Nephron (organoid): Measurements from ENCODE around the gene CELF1.

Experiments used
- H3K27ac Mint-ChIP-seq, 3 experiments: 2 replicates each; pipeline ENCODE4 v1.8.0; 2020; ENCODE audit warnings: mixed read lengths in 3 of 3, mild to moderate bottlenecking in 2 of 3, moderate library complexity in 1 of 3
- H3K27me3 Mint-ChIP-seq: 2 replicates; pipeline ENCODE4 v1.8.0; 2021; ENCODE audit warnings: low read depth, mild to moderate bottlenecking, moderate library complexity, mixed read lengths
- H3K36me3 Mint-ChIP-seq: 2 replicates; pipeline ENCODE4 v1.8.0; 2020; ENCODE audit warnings: low read depth, mixed read lengths
- H3K4me1 Mint-ChIP-seq: 2 replicates; pipeline ENCODE4 v1.8.0; 2020; ENCODE audit warnings: mixed read lengths
- H3K4me3 Mint-ChIP-seq, 3 experiments: 2 replicates each; pipeline ENCODE4 v1.8.0; 2020; ENCODE audit warnings: mild to moderate bottlenecking in 3 of 3, mixed read lengths in 3 of 3, moderate library complexity in 2 of 3
- H3K9me3 Mint-ChIP-seq: 2 replicates; pipeline ENCODE4 v1.8.0; 2020; ENCODE audit warnings: mixed read lengths
- CTCF ChIP-seq, 3 experiments: fragments of 200-600 bp; sonication (generic); IDR thresholded peaks; one replicate each; pipeline ENCODE4 v1.5.0; 2021; ENCODE audit warnings: antibody characterized with exemption in 3 of 3; ENCODE audit not compliant: unreplicated experiment in 3 of 3

Gene CELF1

DNA sequence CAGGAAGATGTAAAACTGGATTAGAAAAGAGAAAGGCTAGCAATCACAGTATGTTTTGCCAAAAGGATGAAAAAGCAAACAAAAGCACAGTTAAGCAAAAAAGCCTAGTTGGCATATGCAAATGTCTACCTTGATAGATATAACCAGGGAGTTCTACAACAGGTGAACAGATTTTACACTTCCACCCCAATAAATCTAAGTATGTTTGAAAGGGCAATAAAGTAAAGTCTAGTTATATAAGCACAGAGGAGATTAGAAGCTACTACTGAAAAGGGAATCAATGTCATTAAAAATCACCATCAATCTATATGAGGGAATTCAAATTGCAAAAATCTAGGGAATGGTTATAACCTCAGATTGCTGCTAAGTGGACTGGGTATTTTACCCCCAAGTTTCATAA is 49.7 kb downstream of the CELF1 start:
- no peak overlapping the region for H3K4me3 Mint-ChIP-seq
- no peak for TF ChIP-seq CTCF (IDR thresholded peaks at IDR 0.05; ENCODE audit: unreplicated experiment in 3 of 3)
- H3K4me1 Mint-ChIP-seq: peaks cover 76% of the 10 kb centered on the region
- H3K36me3 Mint-ChIP-seq: peaks cover 11% of the 10 kb centered on the region
- H3K9me3 Mint-ChIP-seq: no peaks in the 10 kb centered on the region
- H3K27ac Mint-ChIP-seq: peak overlapping the region; percentile 36 to 64 (median 49)
- H3K27me3 Mint-ChIP-seq: no peaks in the 10 kb centered on the region

GRCh38 chr11:47502767-47503166 is 50.2 kb downstream of the CELF1 start:
- Mint-ChIP-seq H3K27ac (peak overlapping the region; percentile 36 to 64 (median 49)), H3K9me3 (no peaks in the 10 kb centered on the region), H3K27me3 (no peaks in the 10 kb centered on the region), H3K36me3 (peaks cover 11% of the 10 kb centered on the region), H3K4me3 (no peak overlapping the region), H3K4me1 (peaks cover 76% of the 10 kb centered on the region)
- TF ChIP-seq CTCF (IDR thresholded peaks at IDR 0.05; ENCODE audit: unreplicated experiment in 3 of 3): no peak

GRCh38 chr11:47501101-47501500 is 51.8 kb downstream of the CELF1 start:
- H3K4me1 Mint-ChIP-seq: peaks cover 63% of the 10 kb centered on the region
- H3K4me3 Mint-ChIP-seq: peak overlapping the region in 2 of 3 experiments; percentile 26 to 74
- peak overlapping the region; percentile 80 to 87 (median 84) for H3K27ac Mint-ChIP-seq
- no peaks in the 10 kb centered on the region for H3K9me3 Mint-ChIP-seq
- H3K27me3 Mint-ChIP-seq: no peaks in the 10 kb centered on the region
- no peak for TF ChIP-seq CTCF (IDR thresholded peaks at IDR 0.05; ENCODE audit: unreplicated experiment in 3 of 3)
- H3K36me3 Mint-ChIP-seq: peaks cover 7% of the 10 kb centered on the region

GRCh38 chr11:47500121-47500520 is 52.8 kb downstream of the CELF1 start:
- Mint-ChIP-seq H3K27ac (peak overlapping the region; percentile 80 to 87 (median 86)), H3K36me3 (peaks cover 6% of the 10 kb centered on the region), H3K4me3 (peak overlapping the region in 1 of 3 experiments; percentile 74), H3K27me3 (no peaks in the 10 kb centered on the region), H3K9me3 (no peaks in the 10 kb centered on the region), H3K4me1 (peaks cover 61% of the 10 kb centered on the region)
- TF ChIP-seq CTCF (IDR thresholded peaks at IDR 0.05; ENCODE audit: unreplicated experiment in 3 of 3): no peak

- peak overlapping the region in 2 of 3 experiments; percentile 81 for H3K4me3 Mint-ChIP-seq
- TF ChIP-seq CTCF (IDR thresholded peaks at IDR 0.05; ENCODE audit: unreplicated experiment in 3 of 3): no peak
- peaks cover 57% of the 10 kb centered on the region for H3K4me1 Mint-ChIP-seq
- H3K9me3 Mint-ChIP-seq: no peaks in the 10 kb centered on the region
- no peaks in the 10 kb centered on the region for H3K27me3 Mint-ChIP-seq
- H3K36me3 Mint-ChIP-seq: peaks cover 3% of the 10 kb centered on the region
- H3K27ac Mint-ChIP-seq: peak overlapping the region; percentile 80 to 87 (median 86)
Observed at GRCh38 chr11:47499614-47500013, 53.3 kb downstream of the CELF1 start.

DNA sequence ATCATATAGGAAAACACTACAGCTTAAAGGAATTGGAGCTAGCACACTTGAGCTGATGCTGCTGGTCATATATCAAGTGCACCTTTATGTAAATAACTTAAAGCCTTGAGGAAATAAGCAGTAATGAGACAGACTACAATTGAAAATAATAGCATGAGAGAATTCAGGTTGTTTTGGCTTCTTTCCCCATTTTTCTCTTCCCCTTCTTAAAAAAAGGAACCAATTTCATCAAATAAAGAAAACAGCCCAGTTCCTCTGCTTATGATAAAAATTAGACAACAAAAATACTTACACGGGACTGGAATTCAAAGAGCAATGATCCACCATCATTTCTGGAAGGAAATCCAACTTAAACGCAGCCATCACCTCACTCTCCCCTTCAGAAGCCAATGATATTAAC is 53.8 kb downstream of the CELF1 start:
- Mint-ChIP-seq H3K9me3 (no peaks in the 10 kb centered on the region), H3K27me3 (no peaks in the 10 kb centered on the region)

More for the DNA sequence above, 53.8 kb downstream of the CELF1 start:
- H3K27ac Mint-ChIP-seq: peak overlapping the region; percentile 80 to 87 (median 86)
- peaks cover 58% of the 10 kb centered on the region for H3K4me1 Mint-ChIP-seq
- TF ChIP-seq CTCF (IDR thresholded peaks at IDR 0.05; ENCODE audit: unreplicated experiment in 3 of 3): no peak
- H3K4me3 Mint-ChIP-seq: peak overlapping the region in 2 of 3 experiments; percentile 81
- peaks cover 6% of the 10 kb centered on the region for H3K36me3 Mint-ChIP-seq
